Measurements from ENCODE around the gene MEGF6.
A peak's percentile ranks its signal among the peaks of the same experiment; 100 is the strongest.

MEGF6 gene

DNA sequence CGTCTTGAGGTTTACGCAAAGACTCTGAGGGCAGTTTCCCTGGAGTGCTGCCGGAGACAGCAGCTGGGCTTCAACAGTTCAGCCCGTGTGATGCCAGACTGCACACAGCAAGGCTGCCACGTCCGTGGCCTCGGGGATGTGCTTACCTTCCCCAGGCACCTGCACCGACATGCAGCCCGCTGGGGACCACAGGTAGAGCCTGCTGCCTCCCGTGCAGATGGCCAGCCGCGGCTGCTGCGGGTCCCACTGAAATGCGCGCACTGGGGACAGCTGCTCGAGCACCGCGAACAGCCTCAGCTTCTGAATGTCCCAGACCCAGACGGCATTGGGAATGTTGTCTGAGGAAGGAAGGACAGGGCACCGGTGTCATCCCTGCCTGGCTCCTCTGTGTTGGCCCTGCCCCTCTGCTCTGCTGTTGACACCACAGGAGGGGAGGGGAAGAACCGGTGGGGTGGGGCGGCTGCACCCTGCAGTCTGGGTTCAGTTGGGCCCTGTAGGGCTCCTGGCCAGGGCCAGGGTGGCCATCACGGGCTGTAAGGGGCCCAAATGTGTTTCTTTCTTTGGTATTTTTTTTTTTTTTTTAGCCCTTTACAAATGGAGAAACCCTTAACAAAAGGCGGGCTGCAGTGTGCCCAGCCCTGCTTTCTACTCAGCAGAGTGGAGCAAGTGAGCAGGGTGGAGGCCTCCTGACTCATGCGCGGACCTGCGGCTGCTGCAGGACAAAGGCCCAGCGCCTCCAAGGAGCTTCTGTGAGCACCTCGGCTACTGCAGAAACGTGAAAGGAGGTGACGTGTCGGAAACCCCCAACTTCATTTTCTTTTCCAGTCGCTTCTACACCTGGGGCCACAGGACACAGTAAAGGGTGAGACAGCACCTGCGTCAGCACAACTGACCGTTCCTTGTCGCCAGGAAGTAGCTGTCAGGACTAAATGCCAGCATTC lies 20.3 kb upstream of the MEGF6 start:
- TF ChIP-seq ISL1 (CRISPR knock-in tag; IDR thresholded peaks at IDR 0.05) (no peak), CREB5 (CRISPR knock-in tag; IDR thresholded peaks at IDR 0.05; ENCODE audit: low read depth) (no peak), ESRRG (CRISPR knock-in tag; IDR thresholded peaks at IDR 0.05) (no peak), TOX (CRISPR knock-in tag; IDR thresholded peaks at IDR 0.05; ENCODE audit: borderline replicate concordance) (no peak), ARNTL (CRISPR knock-in tag; IDR thresholded peaks at IDR 0.05; ENCODE audit: borderline replicate concordance, low read depth) (no peak), RARB (CRISPR knock-in tag; IDR thresholded peaks at IDR 0.05) (no peak), PATZ1 (CRISPR knock-in tag; IDR thresholded peaks at IDR 0.05; ENCODE audit: borderline replicate concordance) (no peak), TSHZ2 (CRISPR knock-in tag; IDR thresholded peaks at IDR 0.05) (no peak), ZNF565 (CRISPR knock-in tag; conservative IDR thresholded peaks at IDR 0.05; ENCODE audit: low read depth) (no peak), CSDC2 (CRISPR knock-in tag; IDR thresholded peaks at IDR 0.05) (no peak), ZNF70 (CRISPR knock-in tag; IDR thresholded peaks at IDR 0.05) (no peak), SNAI2 (CRISPR knock-in tag; IDR thresholded peaks at IDR 0.05) (no peak), ZFP3 (CRISPR knock-in tag; IDR thresholded peaks at IDR 0.05) (no peak), ZFP30 (CRISPR knock-in tag; IDR thresholded peaks at IDR 0.05) (no peak), BACH2 (CRISPR knock-in tag; IDR thresholded peaks at IDR 0.05; ENCODE audit: borderline replicate concordance) (no peak), ZNF8 (CRISPR knock-in tag; IDR thresholded peaks at IDR 0.05) (no peak), OSR1 (CRISPR knock-in tag; IDR thresholded peaks at IDR 0.05) (no peak)
- ATAC-seq = no peak

DNA sequence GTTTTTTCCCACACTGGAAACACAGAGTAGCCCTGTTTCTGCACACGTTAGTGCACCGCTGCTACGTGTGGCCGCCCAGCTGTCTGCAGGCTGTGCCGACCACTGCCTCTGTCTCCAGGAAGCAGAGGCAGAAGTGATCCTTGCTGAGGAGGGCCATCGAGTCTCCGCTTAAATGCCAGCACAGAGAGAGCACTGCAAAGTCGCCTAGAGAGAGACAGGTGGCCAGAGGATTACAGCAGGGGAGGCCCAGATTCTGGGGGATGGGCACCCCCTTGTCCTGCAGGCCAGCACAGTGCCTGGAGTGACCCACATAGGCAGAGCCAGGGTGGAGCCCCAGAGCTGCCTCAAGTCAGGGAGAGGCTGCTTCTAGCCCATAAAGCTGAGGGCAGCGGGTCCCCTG lies 19.6 kb upstream of the MEGF6 start:
- TF ChIP-seq CSDC2 (CRISPR knock-in tag; IDR thresholded peaks at IDR 0.05) (no peak), ZFP30 (CRISPR knock-in tag; IDR thresholded peaks at IDR 0.05) (no peak), ZNF70 (CRISPR knock-in tag; IDR thresholded peaks at IDR 0.05) (no peak), TOX (CRISPR knock-in tag; IDR thresholded peaks at IDR 0.05; ENCODE audit: borderline replicate concordance) (no peak), ISL1 (CRISPR knock-in tag; IDR thresholded peaks at IDR 0.05) (no peak), ESRRG (CRISPR knock-in tag; IDR thresholded peaks at IDR 0.05) (no peak), BACH2 (CRISPR knock-in tag; IDR thresholded peaks at IDR 0.05; ENCODE audit: borderline replicate concordance) (no peak), ZNF8 (CRISPR knock-in tag; IDR thresholded peaks at IDR 0.05) (no peak), ARNTL (CRISPR knock-in tag; IDR thresholded peaks at IDR 0.05; ENCODE audit: borderline replicate concordance, low read depth) (no peak), PPARA (CRISPR knock-in tag; IDR thresholded peaks at IDR 0.05; ENCODE audit: borderline replicate concordance) (no peak), ZC3H10 (CRISPR knock-in tag; IDR thresholded peaks at IDR 0.05) (no peak), TCF4 (CRISPR knock-in tag; IDR thresholded peaks at IDR 0.05; ENCODE audit: borderline replicate concordance) (no peak), PATZ1 (CRISPR knock-in tag; IDR thresholded peaks at IDR 0.05; ENCODE audit: borderline replicate concordance) (no peak), GLIS3 (CRISPR knock-in tag; IDR thresholded peaks at IDR 0.05) (no peak), ZNF565 (CRISPR knock-in tag; conservative IDR thresholded peaks at IDR 0.05; ENCODE audit: low read depth) (no peak), OSR1 (CRISPR knock-in tag; IDR thresholded peaks at IDR 0.05) (no peak), CREB5 (CRISPR knock-in tag; IDR thresholded peaks at IDR 0.05; ENCODE audit: low read depth) (no peak)
- TF ChIP-seq, protein P1, sequence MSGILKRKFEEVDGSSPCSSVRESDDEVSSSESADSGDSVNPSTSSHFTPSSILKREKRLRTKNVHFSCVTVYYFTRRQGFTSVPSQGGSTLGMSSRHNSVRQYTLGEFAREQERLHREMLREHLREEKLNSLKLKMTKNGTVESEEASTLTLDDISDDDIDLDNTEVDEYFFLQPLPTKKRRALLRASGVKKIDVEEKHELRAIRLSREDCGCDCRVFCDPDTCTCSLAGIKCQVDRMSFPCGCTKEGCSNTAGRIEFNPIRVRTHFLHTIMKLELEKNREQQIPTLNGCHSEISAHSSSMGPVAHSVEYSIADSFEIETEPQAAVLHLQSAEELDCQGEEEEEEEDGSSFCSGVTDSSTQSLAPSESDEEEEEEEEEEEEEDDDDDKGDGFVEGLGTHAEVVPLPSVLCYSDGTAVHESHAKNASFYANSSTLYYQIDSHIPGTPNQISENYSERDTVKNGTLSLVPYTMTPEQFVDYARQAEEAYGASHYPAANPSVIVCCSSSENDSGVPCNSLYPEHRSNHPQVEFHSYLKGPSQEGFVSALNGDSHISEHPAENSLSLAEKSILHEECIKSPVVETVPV (CRISPR knock-in tag; IDR thresholded peaks at IDR 0.05) = no peak
- peak; percentile 8; the same call in 1 of the 3 replicates for ATAC-seq

Measured in SK-N-SH treated with all-trans-retinoic acid at 6 μM for 48 hours (cell line).